CD14-positive monocyte (primary cell): ENCODE data around the gene GMCL2. TPM values are rescaled to one million over a fixed set of nuclear protein-coding genes. Genes with fewer than 3 reads are reported as not detected.

ENCODE experiments used
- DNase-seq, 3 donors: peaks; one replicate each; pipeline ENCODE4 v3.0.0-alpha.2; 2011 to 2022
- H2AFZ ChIP-seq: 2 replicates; pipeline ENCODE4 v1.6.0; 2012; ENCODE audit warnings: mild to moderate bottlenecking, low read depth, low read length, inconsistent platforms; ENCODE audit not compliant: insufficient read depth, poor library complexity, severe bottlenecking
- H3K27ac ChIP-seq, 2 donors: 1 replicate in 1 of 2; 2 replicates in 1 of 2; pipeline ENCODE4 v1.5.1; 2012 to 2013; ENCODE audit warnings: low read length in 2 of 2, control low read depth in 1 of 2, inconsistent platforms in 1 of 2, low read depth in 1 of 2, mild to moderate bottlenecking in 1 of 2
- H3K27me3 ChIP-seq, 2 donors: one replicate each; pipeline versions ENCODE4 v1.6.0 to v1.6.1; 2011 to 2013; ENCODE audit warnings: low read length in 2 of 2; ENCODE audit not compliant: control insufficient read depth in 2 of 2, insufficient read depth in 2 of 2
- H3K36me3 ChIP-seq, 2 donors: replicated peaks in 1 of 2; 1 replicate in 1 of 2; 2 replicates in 1 of 2; pipeline versions ENCODE4 v1.5.1 to v1.6.1; 2012 to 2013; ENCODE audit warnings: low read length in 2 of 2, control low read depth in 1 of 2, inconsistent platforms in 1 of 2, mild to moderate bottlenecking in 1 of 2; ENCODE audit not compliant: insufficient read depth in 2 of 2, control insufficient read depth in 1 of 2
- H3K4me1 ChIP-seq, 2 donors: 1 replicate in 1 of 2; 2 replicates in 1 of 2; pipeline versions ENCODE4 v1.5.1 to v1.6.1; 2012 to 2013; ENCODE audit warnings: low read length in 2 of 2, control low read depth in 1 of 2, inconsistent platforms in 1 of 2, mild to moderate bottlenecking in 1 of 2, moderate library complexity in 1 of 2; ENCODE audit not compliant: insufficient read depth in 2 of 2, control insufficient read depth in 1 of 2
- H3K4me2 ChIP-seq: replicated peaks from 2 replicates; pipeline ENCODE3; 2012; ENCODE audit warnings: low read length, moderate library complexity, mild to moderate bottlenecking; ENCODE audit not compliant: poor library complexity, severe bottlenecking; ENCODE audit errors: extremely low read depth
- H3K4me3 ChIP-seq, 3 experiments: fragments of 200-600 bp in 1 of 3; sonication (generic) in 1 of 3; replicated peaks in 1 of 3; 1 replicate in 2 of 3; 2 replicates in 1 of 3; pipeline ENCODE4 v1.5.1; 2011 to 2013; ENCODE audit warnings: low read length in 3 of 3, mild to moderate bottlenecking in 3 of 3, control low read depth in 2 of 3, low read depth in 2 of 3, inconsistent platforms in 1 of 3, moderate library complexity in 1 of 3
- H3K79me2 ChIP-seq: 2 replicates; pipeline ENCODE4 v1.6.0; 2012; ENCODE audit warnings: mild to moderate bottlenecking, control low read depth, inconsistent platforms, low read length, moderate library complexity; ENCODE audit not compliant: insufficient read depth
- H3K9ac ChIP-seq: 2 replicates; pipeline ENCODE4 v1.6.0; 2017; ENCODE audit warnings: low read length, mild to moderate bottlenecking; ENCODE audit not compliant: insufficient read depth, poor library complexity, severe bottlenecking
- H3K9me3 ChIP-seq, 2 donors: replicated peaks in 1 of 2; 1 replicate in 1 of 2; 2 replicates in 1 of 2; pipeline versions ENCODE4 v1.5.1 to v1.6.1; 2012 to 2013; ENCODE audit warnings: low read length in 2 of 2, control low read depth in 1 of 2; ENCODE audit not compliant: control insufficient read depth in 1 of 2, insufficient read depth in 1 of 2
- H4K20me1 ChIP-seq: 2 replicates; pipeline ENCODE4 v1.6.0; 2012; ENCODE audit warnings: mild to moderate bottlenecking, low read length, control low read depth, moderate library complexity; ENCODE audit not compliant: insufficient read depth
- H3K27ac Mint-ChIP-seq, 7 donors: one replicate each; pipeline ENCODE4 v1.8.0; 2020; ENCODE audit warnings: mild to moderate bottlenecking in 7 of 7, mixed read lengths in 7 of 7, moderate library complexity in 6 of 7, inconsistent platforms in 2 of 7
- H3K27me3 Mint-ChIP-seq, 3 donors: one replicate each; pipeline ENCODE4 v1.8.0; 2021 to 2022; ENCODE audit warnings: low read depth in 3 of 3, mild to moderate bottlenecking in 3 of 3, mixed read lengths in 3 of 3, moderate library complexity in 3 of 3, inconsistent platforms in 1 of 3
- H3K36me3 Mint-ChIP-seq, 2 donors: one replicate each; pipeline ENCODE4 v1.8.0; 2020; ENCODE audit warnings: mixed read lengths in 2 of 2, inconsistent platforms in 1 of 2, mild to moderate bottlenecking in 1 of 2
- H3K4me1 Mint-ChIP-seq: one replicate; pipeline ENCODE4 v1.8.0; 2020; ENCODE audit warnings: mild to moderate bottlenecking, mixed read lengths
- H3K4me3 Mint-ChIP-seq, 2 donors: one replicate each; pipeline ENCODE4 v1.8.0; 2020; ENCODE audit warnings: mild to moderate bottlenecking in 2 of 2, mixed read lengths in 2 of 2, moderate library complexity in 1 of 2
- H3K9me3 Mint-ChIP-seq, 7 donors: one replicate each; pipeline ENCODE4 v1.8.0; 2020 to 2022; ENCODE audit warnings: mixed read lengths in 7 of 7, mild to moderate bottlenecking in 6 of 7, moderate library complexity in 6 of 7, inconsistent platforms in 2 of 7
- CTCF ChIP-seq: fragments of 200-600 bp; IDR thresholded peaks from one replicate; pipeline ENCODE4 v1.8.0; 2022; ENCODE audit warnings: antibody characterized with exemption, mild to moderate bottlenecking
- WGBS: methylation state at CpG from one replicate; pipeline ENCODE4 v1.1.5; 2013; ENCODE audit warnings: missing lambda C conversion rate; ENCODE audit not compliant: insufficient coverage; 5-methylcytosine and 5-hydroxymethylcytosine counted together
- intact Hi-C, 2 donors: fragments of 100-400 bp; cut with micrococcal nuclease; formaldehyde crosslinking; loops; one replicate each; pipeline versions ENCODE4 v1.15.0 to v1.15.1; 2023
- polyA plus RNA-seq, 3 donors: library from polyadenylated mRNA; depleted of rRNA in 1 of 3; unstranded in 2 of 3; stranded (reverse) in 1 of 3; fragments of 300-500 nt in 2 of 3; fragments of >200 nt in 1 of 3; fragmentation: Illumina TruSeq in 2 of 3; gene quantifications; 1 replicate in 2 of 3; 2 replicates in 1 of 3; pipeline ENCODE4 v1.2.3, GENCODE V29; 2012 to 2021

GMCL2 gene
- polyA plus RNA-seq, 3 donors, result not detected

- H3K4me2 ChIP-seq, result no peak overlapping the region
- peaks cover 65 to 98% of the 10 kb centered on the region in 2 donors for H3K36me3 ChIP-seq
- no peak overlapping the region for H3K27ac ChIP-seq
- H4K20me1 ChIP-seq, result peaks cover 9% of the 10 kb centered on the region
- H3K27me3 ChIP-seq, result no peaks in the 10 kb centered on the region
- no peak for DNase-seq
- Mint-ChIP-seq H3K4me3 (no peak overlapping the region), H3K27ac (no peak overlapping the region), H3K9me3 (no peaks in the 10 kb centered on the region), H3K4me1 (no peaks in the 10 kb centered on the region), H3K27me3 (no peaks in the 10 kb centered on the region), H3K36me3 (peaks cover 80 to 95% of the 10 kb centered on the region in 2 donors)
- TF ChIP-seq CTCF, result no peak
- no peak overlapping the region for H2AFZ ChIP-seq
- intact Hi-C loops, result no loop called here
- 95% methylated on average over 8 of the region's 10 CpGs for WGBS
- no peak overlapping the region for H3K9ac ChIP-seq
- no peaks in the 10 kb centered on the region for H3K9me3 ChIP-seq
- H3K4me1 ChIP-seq, result no peaks in the 10 kb centered on the region
- H3K4me3 ChIP-seq, result no peak overlapping the region
- H3K79me2 ChIP-seq, result no peaks in the 10 kb centered on the region
These were observed 43.3 kb downstream of the GMCL2 start for GRCh38 chr5:178143901-178144300.

GRCh38 chr5:178143246-178143645 is 43.9 kb downstream of the GMCL2 start:
- Histone ChIP-seq H4K20me1 (peaks cover 10% of the 10 kb centered on the region), H3K4me1 (no peaks in the 10 kb centered on the region), H3K36me3 (peaks cover 59 to 98% of the 10 kb centered on the region in 2 donors), H3K4me2 (no peak overlapping the region), H3K79me2 (no peaks in the 10 kb centered on the region), H3K27me3 (no peaks in the 10 kb centered on the region), H2AFZ (no peak overlapping the region), H3K9me3 (no peaks in the 10 kb centered on the region), H3K9ac (no peak overlapping the region), H3K27ac (no peak overlapping the region), H3K4me3 (no peak overlapping the region)
- no peak for TF ChIP-seq CTCF
- Mint-ChIP-seq H3K27ac (no peak overlapping the region), H3K27me3 (no peaks in the 10 kb centered on the region), H3K4me1 (no peaks in the 10 kb centered on the region), H3K4me3 (no peak overlapping the region), H3K36me3 (peaks cover 79 to 95% of the 10 kb centered on the region in 2 donors), H3K9me3 (no peaks in the 10 kb centered on the region)
- WGBS, result 97% methylated on average over 5 of the region's 6 CpGs
- no peak for DNase-seq
- intact Hi-C loops, result no loop called here
